Activated effector memory CD4-positive, alpha-beta T cell treated with Interleukin-2 at 50 U/mL for 16 hours (primary cell): ENCODE measurements around the gene FAM13C.

Source experiments
- DNase-seq: peaks from one replicate; pipeline ENCODE4 v3.0.0-alpha.2; 2020

Gene FAM13C

GRCh38 chr10:59312247-59312646 is 50.1 kb downstream of the FAM13C start:
- DNase-seq = no peak

GRCh38 chr10:59311025-59311424 is 51.3 kb downstream of the FAM13C start:
- no peak for DNase-seq

- no peak for DNase-seq
These were observed 51.9 kb downstream of the FAM13C start for GRCh38 chr10:59310324-59310914.

- no peak for DNase-seq
These were observed 57.7 kb downstream of the FAM13C start for GRCh38 chr10:59304521-59305097.

- no peak for DNase-seq
These were observed 59.3 kb downstream of the FAM13C start for GRCh38 chr10:59303018-59303417.

GRCh38 chr10:59302381-59302780 is 60.0 kb downstream of the FAM13C start:
- DNase-seq = no peak

GRCh38 chr10:59301067-59301754 is 61.1 kb downstream of the FAM13C start:
- no peak for DNase-seq

- no peak for DNase-seq
These were observed 62.0 kb downstream of the FAM13C start for GRCh38 chr10:59300386-59300785.

- DNase-seq = no peak
These were observed 62.4 kb downstream of the FAM13C start for GRCh38 chr10:59299933-59300332.

GRCh38 chr10:59290448-59290847 is 71.9 kb downstream of the FAM13C start:
- no peak for DNase-seq

GRCh38 chr10:59289853-59290252 is 72.5 kb downstream of the FAM13C start:
- no peak for DNase-seq

- DNase-seq = no peak
These were observed 74.6 kb downstream of the FAM13C start for GRCh38 chr10:59287587-59288255.

- no peak for DNase-seq
These were observed 76.5 kb downstream of the FAM13C start for GRCh38 chr10:59285848-59286247.

- DNase-seq = no peak
These were observed 77.3 kb downstream of the FAM13C start for GRCh38 chr10:59285073-59285472.

GRCh38 chr10:59284118-59284975 is 78.0 kb downstream of the FAM13C start:
- DNase-seq = no peak

- DNase-seq = no peak
These were observed 78.8 kb downstream of the FAM13C start for GRCh38 chr10:59283456-59284091.

- no peak for DNase-seq
These were observed 80.5 kb downstream of the FAM13C start for GRCh38 chr10:59281861-59282260.

- no peak for DNase-seq
These were observed 82.3 kb downstream of the FAM13C start for GRCh38 chr10:59279991-59280505.

- DNase-seq = no peak
These were observed 82.9 kb downstream of the FAM13C start for GRCh38 chr10:59279476-59279875.

- DNase-seq = no peak
These were observed 85.4 kb downstream of the FAM13C start for GRCh38 chr10:59276919-59277318.

GRCh38 chr10:59276133-59276532 is 86.2 kb downstream of the FAM13C start:
- DNase-seq = no peak

GRCh38 chr10:59273445-59273844 is 88.9 kb downstream of the FAM13C start:
- no peak for DNase-seq
